Measurements from ENCODE around the gene POU2F3. TPM values are rescaled to one million over a fixed set of nuclear protein-coding genes. Genes with fewer than 3 reads are reported as not detected.

The POU2F3 gene
- total and polyA plus RNA-seq, 2 of the 4 experiments (the other 2 are of a cell fraction) = under 0.01 to 0.09 TPM

GRCh38 chr11:120221115-120221752 is 18.7 kb upstream of the POU2F3 start:
- WGBS, 2 experiments (ENCODE audit: extremely low coverage in 2 of 2, insufficient read length in 1 of 2) = no CpG with 5 or more reads among the region's 1 CpG

More at GRCh38 chr11:120221115-120221752, 18.7 kb upstream of the POU2F3 start:
- Histone ChIP-seq H4K91ac (ENCODE audit: insufficient read depth, low read depth, low read length) (no peak overlapping the region), H2BK5ac (ENCODE audit: low read depth, low read length, poor library complexity, severe bottlenecking) (no peak overlapping the region), H3K4ac (ENCODE audit: low read depth, low read length) (no peak overlapping the region), H2AFZ (replicated peaks; ENCODE audit: low read length, poor library complexity) (no peak overlapping the region), H3K79me1 (ENCODE audit: low read depth in 1 of 2, low read length in 2 of 2) (peaks cover 3 to 39% of the 10 kb centered on the region in 2 experiments; a peak in 2 of 4 replicates), H3K27ac (ENCODE audit: insufficient read depth, low read length) (no peak overlapping the region), H3K56ac (ENCODE audit: extremely low read depth, insufficient read depth, low read length) (no peak overlapping the region), H3K9me1 (ENCODE audit: insufficient read depth, low read length) (peaks cover 31% of the 10 kb centered on the region), H3K4me3 (ENCODE audit: insufficient read depth, low read depth, low read length) (no peak overlapping the region), H2AK9ac (replicated peaks; ENCODE audit: low read depth, low read length, poor library complexity) (no peak overlapping the region), H2BK15ac (ENCODE audit: low read depth, low read length) (no peak overlapping the region), H3K14ac (replicated peaks; ENCODE audit: low read depth, low read length) (no peak overlapping the region), H3K36me3 (ENCODE audit: control insufficient read depth, insufficient read depth, low read length) (no peaks in the 10 kb centered on the region), H4K5ac (ENCODE audit: low read depth, low read length) (no peak overlapping the region), H3K9me3 (ENCODE audit: control insufficient read depth, insufficient read depth, low read length) (no peaks in the 10 kb centered on the region), H4K20me1 (ENCODE audit: insufficient read depth, low read length) (peaks cover 15% of the 10 kb centered on the region), H3K9ac (ENCODE audit: low read depth, low read length) (no peak overlapping the region), H2BK20ac (ENCODE audit: low read depth, low read length) (no peak overlapping the region), H3K4me1 (ENCODE audit: control insufficient read depth, insufficient read depth, low read length) (peaks cover 15% of the 10 kb centered on the region), H4K8ac (ENCODE audit: low read depth in 2 of 2, low read length in 2 of 2) (no peak overlapping the region), H3K18ac (ENCODE audit: low read depth, low read length) (no peak overlapping the region), H3K4me2 (ENCODE audit: low read depth, low read length) (no peak overlapping the region), H2BK120ac (ENCODE audit: low read depth, low read length) (no peak overlapping the region), H3K27me3 (ENCODE audit: control insufficient read depth, insufficient read depth, low read length) (no peaks in the 10 kb centered on the region), H3K23ac (ENCODE audit: low read depth, low read length) (no peak overlapping the region), H2AK5ac (ENCODE audit: low read depth, low read length) (no peak overlapping the region)
- TF ChIP-seq MXI1 (IDR thresholded peaks at IDR 0.05; ENCODE audit: borderline replicate concordance, low read depth, low read length) (no peak), POLR2A (IDR thresholded peaks at IDR 0.05; ENCODE audit: low read depth, low read length) (no peak), CHD1 (IDR thresholded peaks at IDR 0.05; ENCODE audit: low read depth, low read length) (no peak), MAZ (IDR thresholded peaks at IDR 0.05; ENCODE audit: borderline replicate concordance, low read depth, low read length) (no peak), RAD21 (IDR thresholded peaks at IDR 0.05; ENCODE audit: low read length) (no peak), CTCF (conservative IDR thresholded peaks at IDR 0.05; ENCODE audit: low read depth, low read length) (no peak), FOS (IDR thresholded peaks at IDR 0.05; ENCODE audit: low read depth, low read length) (no peak), CEBPB (IDR thresholded peaks at IDR 0.05; ENCODE audit: low read depth, low read length) (no peak), NFE2L2 (IDR thresholded peaks at IDR 0.05; ENCODE audit: low read depth, low read length) (no peak), USF2 (IDR thresholded peaks at IDR 0.05; ENCODE audit: low read depth, low read length) (no peak), BHLHE40 (IDR thresholded peaks at IDR 0.05; ENCODE audit: low read depth, low read length) (no peak), RCOR1 (IDR thresholded peaks at IDR 0.05; ENCODE audit: insufficient replicate concordance, low read length) (no peak), MAFK (IDR thresholded peaks at IDR 0.05; ENCODE audit: low read depth, low read length) (no peak), ELK1 (IDR thresholded peaks at IDR 0.05; ENCODE audit: borderline replicate concordance, low read depth, low read length) (no peak), SMC3 (IDR thresholded peaks at IDR 0.05; ENCODE audit: low read depth, low read length) (no peak), RFX5 (IDR thresholded peaks at IDR 0.05; ENCODE audit: low read depth, low read length) (no peak)
- ChIA-PET CTCF (no interaction called here), POLR2A (ENCODE audit: unreplicated experiment) (no interaction called here)
- dilution Hi-C loops (cut with HindIII; ENCODE audit: low sequenced_read_pairs, unreplicated experiment) = no loop called here
- no peak for ATAC-seq (ENCODE audit: low read depth)
- in situ Hi-C loops (cut with MboI; ENCODE audit: low sequenced_read_pairs) = no loop called here
- DNase-seq = no peak
- intact Hi-C loops (cut with micrococcal nuclease) = no loop called here
- no TSS peak for BruUV-seq (replicated peaks)
